ENCODE measurements around the gene PUM1. TPM values are rescaled to one million over a fixed set of nuclear protein-coding genes. Genes with fewer than 3 reads are reported as not detected.

PUM1 gene
- total RNA-seq, 1 experiment from 2014 or later, result 109 TPM

GRCh38 chr1:30933874-30934252, 131.7 kb downstream of the PUM1 start:
- no peaks in the 10 kb centered on the region for H3K4me1 ChIP-seq (ENCODE audit: control insufficient read depth, insufficient read depth, low read length)
- no peak overlapping the region for H3K27ac ChIP-seq (ENCODE audit: low read length)
- no TSS peak for BruUV-seq (replicated peaks)
- DNase-seq (ENCODE audit: low read depth, low spot score), result no peak
- POLR2A ChIA-PET, result interaction anchor here (0.8 kb wide), 1 partner anchor 93 kb away, joined by 6 read pairs; no protein-coding TSS in a partner anchor
- no peak overlapping the region for H3K4me3 ChIP-seq (ENCODE audit: low read depth in 2 of 2, low read length in 2 of 2)
- TF ChIP-seq SIN3A (IDR thresholded peaks at IDR 0.05; ENCODE audit: borderline replicate concordance, insufficient read depth, low read depth, low read length) (no peak), POLR2AphosphoS5 (IDR thresholded peaks at IDR 0.05; ENCODE audit: low read depth, low read length) (no peak), TCF7L2 (IDR thresholded peaks at IDR 0.05; ENCODE audit: low read depth, low read length) (no peak), REST (IDR thresholded peaks at IDR 0.05; ENCODE audit: insufficient read depth in 1 of 2, low read depth in 2 of 2, low read length in 1 of 2) (no peak), CTCF (IDR thresholded peaks at IDR 0.05) (no peak)
- H3K27me3 ChIP-seq (ENCODE audit: control insufficient read depth, insufficient read depth, low read length), result no peaks in the 10 kb centered on the region
- CTCF ChIA-PET, result no interaction called here
- ATAC-seq, result no peak
- in situ Hi-C loops (cut with HindIII; ENCODE audit: low pct_unique_long_range_greater_than_20kb, low sequenced_read_pairs), result no loop called here
- no peaks in the 10 kb centered on the region for H3K9me3 ChIP-seq (ENCODE audit: control insufficient read depth, insufficient read depth, low read depth, low read length)
- intact Hi-C loops (cut with micrococcal nuclease; ENCODE audit: unreplicated experiment), result no loop called here
- peaks cover 14% of the 10 kb centered on the region for H3K36me3 ChIP-seq (ENCODE audit: control insufficient read depth, insufficient read depth, low read length)

- intact Hi-C loops (cut with micrococcal nuclease; ENCODE audit: unreplicated experiment), result no loop called here
- Histone ChIP-seq H3K4me3 (ENCODE audit: low read depth in 2 of 2, low read length in 2 of 2) (no peak overlapping the region), H3K27ac (ENCODE audit: low read length) (no peak overlapping the region), H3K27me3 (ENCODE audit: control insufficient read depth, insufficient read depth, low read length) (no peaks in the 10 kb centered on the region), H3K4me1 (ENCODE audit: control insufficient read depth, insufficient read depth, low read length) (no peaks in the 10 kb centered on the region), H3K36me3 (ENCODE audit: control insufficient read depth, insufficient read depth, low read length) (peaks cover 14% of the 10 kb centered on the region), H3K9me3 (ENCODE audit: control insufficient read depth, insufficient read depth, low read depth, low read length) (no peaks in the 10 kb centered on the region)
- DNase-seq (ENCODE audit: low read depth, low spot score) (no peak), ATAC-seq (no peak)
- TF ChIP-seq POLR2AphosphoS5 (IDR thresholded peaks at IDR 0.05; ENCODE audit: low read depth, low read length), result 0 out of 2 replicates have a peak, but pooled peaks have one; percentile 32
- TF ChIP-seq REST (IDR thresholded peaks at IDR 0.05; ENCODE audit: insufficient read depth in 1 of 2, low read depth in 2 of 2, low read length in 1 of 2), result no peak
- no peak for TF ChIP-seq SIN3A (IDR thresholded peaks at IDR 0.05; ENCODE audit: borderline replicate concordance, insufficient read depth, low read depth, low read length)
- no peak for TF ChIP-seq CTCF (IDR thresholded peaks at IDR 0.05)
- TF ChIP-seq TCF7L2 (IDR thresholded peaks at IDR 0.05; ENCODE audit: low read depth, low read length), result no peak
- BruUV-seq (replicated peaks), result no TSS peak
- in situ Hi-C loops (cut with HindIII; ENCODE audit: low pct_unique_long_range_greater_than_20kb, low sequenced_read_pairs), result no loop called here
- POLR2A ChIA-PET, result no interaction called here
- CTCF ChIA-PET, result interaction anchor here (0.6 to 1.0 kb wide), 3 partner anchors 13 to 129 kb away, joined by 3 to 4 read pairs (median 3); no protein-coding TSS in a partner anchor
These were observed 134.8 kb downstream of the PUM1 start for GRCh38 chr1:30930631-30931173.

All from Panc1 (cell line).